Measurements from ENCODE around the gene GMFB.

- TF ChIP-seq CTCF (tag by site-specific recombination; IDR thresholded peaks at IDR 0.05) (no peak), ELK4 (IDR thresholded peaks at IDR 0.05; ENCODE audit: borderline replicate concordance, low read depth, low read length) (no peak), ZBTB20 (tag by site-specific recombination; IDR thresholded peaks at IDR 0.05) (no peak), ZNF174 (tag by site-specific recombination; IDR thresholded peaks at IDR 0.05) (no peak), ZNF654 (tag by site-specific recombination; IDR thresholded peaks at IDR 0.05; ENCODE audit: low read depth) (no peak), PATZ1 (tag by site-specific recombination; IDR thresholded peaks at IDR 0.05) (no peak), ZNF701 (tag by site-specific recombination; IDR thresholded peaks at IDR 0.05) (no peak), INSM2 (tag by site-specific recombination; IDR thresholded peaks at IDR 0.05) (no peak), ZNF140 (tag by site-specific recombination; IDR thresholded peaks at IDR 0.05) (no peak), PBX3 (CRISPR knock-in tag; IDR thresholded peaks at IDR 0.05) (no peak), ZNF19 (tag by site-specific recombination; IDR thresholded peaks at IDR 0.05; ENCODE audit: low read depth) (no peak), ZSCAN5A (tag by site-specific recombination; IDR thresholded peaks at IDR 0.05) (no peak)
These were observed 1.0 kb downstream of the GMFB start for GRCh38 chr14:54487771-54488170.
